ENCODE data around the gene MATCAP1.

GRCh38 chr16:67197704-67198103 lies 13.9 kb upstream of the MATCAP1 start:
- TF ChIP-seq, protein P1, sequence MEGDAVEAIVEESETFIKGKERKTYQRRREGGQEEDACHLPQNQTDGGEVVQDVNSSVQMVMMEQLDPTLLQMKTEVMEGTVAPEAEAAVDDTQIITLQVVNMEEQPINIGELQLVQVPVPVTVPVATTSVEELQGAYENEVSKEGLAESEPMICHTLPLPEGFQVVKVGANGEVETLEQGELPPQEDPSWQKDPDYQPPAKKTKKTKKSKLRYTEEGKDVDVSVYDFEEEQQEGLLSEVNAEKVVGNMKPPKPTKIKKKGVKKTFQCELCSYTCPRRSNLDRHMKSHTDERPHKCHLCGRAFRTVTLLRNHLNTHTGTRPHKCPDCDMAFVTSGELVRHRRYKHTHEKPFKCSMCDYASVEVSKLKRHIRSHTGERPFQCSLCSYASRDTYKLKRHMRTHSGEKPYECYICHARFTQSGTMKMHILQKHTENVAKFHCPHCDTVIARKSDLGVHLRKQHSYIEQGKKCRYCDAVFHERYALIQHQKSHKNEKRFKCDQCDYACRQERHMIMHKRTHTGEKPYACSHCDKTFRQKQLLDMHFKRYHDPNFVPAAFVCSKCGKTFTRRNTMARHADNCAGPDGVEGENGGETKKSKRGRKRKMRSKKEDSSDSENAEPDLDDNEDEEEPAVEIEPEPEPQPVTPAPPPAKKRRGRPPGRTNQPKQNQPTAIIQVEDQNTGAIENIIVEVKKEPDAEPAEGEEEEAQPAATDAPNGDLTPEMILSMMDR (conservative IDR thresholded peaks at IDR 0.05 in 1 of 2, IDR thresholded peaks at IDR 0.05 in 1 of 2; ENCODE audit: low read depth in 1 of 2, low read length in 2 of 2), result no peak
- TF ChIP-seq EZH2 (IDR thresholded peaks at IDR 0.05; ENCODE audit: low read length, missing control alignments), result no peak

Data from fibroblast of lung (primary cell).